Measurements from ENCODE around the gene FOXL3. TPM values are rescaled to one million over a fixed set of nuclear protein-coding genes. Genes with fewer than 3 reads are reported as not detected.
"Not testable (repeated sequence)": the region's sequence is repeated elsewhere in the genome, so short reads cannot be mapped to it uniquely, and the experiment has no call there.

FOXL3 gene
- total RNA-seq, 1 donor from 2014 or later = not detected

DNA sequence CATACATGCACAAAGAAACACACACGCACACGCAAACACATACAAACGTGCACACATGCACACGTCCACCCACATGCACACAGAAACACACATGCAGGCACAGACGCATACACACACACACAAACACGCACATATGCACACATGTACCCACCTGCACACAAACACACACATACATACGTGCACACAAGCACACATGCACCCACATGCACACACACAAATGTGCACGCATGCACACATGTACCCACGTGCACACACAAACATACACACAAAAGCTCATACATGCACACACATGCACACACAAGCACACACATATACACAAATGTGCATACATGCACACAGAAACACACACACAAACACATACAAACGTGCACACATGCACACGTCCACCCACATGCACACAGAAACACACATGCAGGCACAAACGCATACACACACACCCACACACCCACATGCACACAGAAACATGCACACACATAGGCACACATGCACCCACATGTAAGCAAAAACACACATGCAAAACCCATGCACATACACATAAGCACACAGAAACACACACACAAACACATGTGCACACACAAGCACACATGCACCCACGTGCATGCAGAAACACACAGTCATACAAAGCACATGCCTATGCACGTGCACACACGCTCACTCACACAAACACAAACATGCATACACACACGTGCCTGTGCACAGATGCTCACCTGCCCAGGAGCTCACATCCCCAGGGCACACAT is 44.8 kb downstream of the FOXL3 start:
- intact Hi-C loops (cut with micrococcal nuclease) = no loop called here
- no peaks in the 10 kb centered on the region for H3K36me3 Mint-ChIP-seq (ENCODE audit: low read depth)
- peaks cover 10% of the 10 kb centered on the region for H3K9me3 Mint-ChIP-seq
- H3K27ac Mint-ChIP-seq = no peak overlapping the region
- no peaks in the 10 kb centered on the region for H3K4me1 Mint-ChIP-seq (ENCODE audit: low read depth)
- H3K4me3 Mint-ChIP-seq = no peak overlapping the region
- DNase-seq (ENCODE audit: low spot score) = no peak
- peaks cover 1% of the 10 kb centered on the region for H3K27me3 Mint-ChIP-seq (ENCODE audit: insufficient read depth)

DNA sequence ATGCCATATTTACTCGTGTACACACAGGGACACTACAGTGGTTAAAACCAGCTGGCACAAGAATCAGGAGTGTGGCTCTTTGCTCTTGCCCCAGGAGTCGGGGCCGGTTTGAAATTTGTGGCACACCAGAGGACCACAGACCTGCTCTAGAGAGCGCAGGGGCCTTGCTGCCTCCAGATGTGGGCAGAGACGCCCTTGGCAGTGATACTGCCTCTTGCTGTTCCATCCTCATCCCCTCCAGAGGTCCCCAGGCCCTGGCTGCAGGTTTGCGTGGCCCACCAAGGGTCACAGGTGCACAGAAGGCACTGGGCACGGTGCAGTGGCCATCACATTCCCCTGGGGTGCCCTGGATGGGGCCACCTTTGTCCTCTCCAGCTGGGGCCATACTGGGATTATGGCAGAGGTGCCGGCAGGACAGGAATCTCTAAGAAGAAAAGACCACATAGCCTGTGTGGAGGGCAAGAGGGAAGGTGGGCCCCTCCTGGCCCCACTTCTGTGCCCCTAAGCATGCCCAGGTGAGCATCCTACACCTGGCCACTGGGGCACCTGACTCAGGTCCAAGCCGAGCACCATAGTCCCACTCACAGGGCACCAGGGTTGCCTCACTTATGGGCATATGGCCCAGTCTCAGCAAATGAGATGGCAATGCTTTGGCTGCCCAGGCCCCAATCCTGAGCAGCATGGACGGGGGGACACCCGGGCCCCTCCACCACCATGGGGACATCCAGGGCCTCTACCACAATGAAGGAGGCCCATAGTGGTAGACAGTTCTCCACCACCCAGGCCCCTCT is 45.6 kb downstream of the FOXL3 start:
- H3K4me3 Mint-ChIP-seq = no peak overlapping the region
- H3K4me1 Mint-ChIP-seq (ENCODE audit: low read depth) = no peaks in the 10 kb centered on the region
- peaks cover 1% of the 10 kb centered on the region for H3K27me3 Mint-ChIP-seq (ENCODE audit: insufficient read depth)
- intact Hi-C loops (cut with micrococcal nuclease) = no loop called here
- H3K9me3 Mint-ChIP-seq = peaks cover 10% of the 10 kb centered on the region
- no peak for DNase-seq (ENCODE audit: low spot score)
- H3K27ac Mint-ChIP-seq = no peak overlapping the region
- no peaks in the 10 kb centered on the region for H3K36me3 Mint-ChIP-seq (ENCODE audit: low read depth)

DNA sequence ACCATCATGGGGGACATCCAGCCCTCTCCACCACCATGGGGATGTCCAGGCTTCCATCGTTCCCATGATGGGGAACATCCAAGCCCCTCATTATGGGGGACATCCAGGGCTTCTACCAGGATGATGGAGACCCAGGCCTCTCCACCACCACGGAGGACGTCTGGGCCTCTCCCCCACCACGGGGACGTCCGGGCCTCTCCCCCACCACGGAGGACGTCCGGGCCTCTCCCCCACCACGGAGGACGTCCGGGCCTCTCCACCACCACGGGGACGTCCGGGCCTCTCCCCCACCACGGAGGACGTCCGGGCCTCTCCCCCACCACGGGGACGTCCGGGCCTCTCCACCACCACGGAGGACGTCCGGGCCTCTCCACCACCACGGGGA is 46.2 kb downstream of the FOXL3 start:
- H3K27ac Mint-ChIP-seq; H3K27me3 Mint-ChIP-seq (ENCODE audit: insufficient read depth); intact Hi-C loops (cut with micrococcal nuclease); H3K4me1 Mint-ChIP-seq (ENCODE audit: low read depth); H3K36me3 Mint-ChIP-seq (ENCODE audit: low read depth); DNase-seq (ENCODE audit: low spot score); H3K4me3 Mint-ChIP-seq: not testable (repeated sequence)
- H3K9me3 Mint-ChIP-seq = peaks cover 10% of the 10 kb centered on the region

GRCh38 chr7:336810-337566 is 47.0 kb downstream of the FOXL3 start:
- H3K4me3 Mint-ChIP-seq = no peak overlapping the region
- H3K27ac Mint-ChIP-seq = no peak overlapping the region
- H3K4me1 Mint-ChIP-seq (ENCODE audit: low read depth) = no peaks in the 10 kb centered on the region
- DNase-seq (ENCODE audit: low spot score) = no peak
- H3K27me3 Mint-ChIP-seq (ENCODE audit: insufficient read depth) = peaks cover under 1% of the 10 kb centered on the region
- H3K36me3 Mint-ChIP-seq (ENCODE audit: low read depth) = no peaks in the 10 kb centered on the region
- intact Hi-C loops (cut with micrococcal nuclease) = no loop called here
- peaks cover 10% of the 10 kb centered on the region for H3K9me3 Mint-ChIP-seq

GRCh38 chr7:337567-337951 is 47.6 kb downstream of the FOXL3 start:
- Mint-ChIP-seq H3K27me3 (ENCODE audit: insufficient read depth) (no peaks in the 10 kb centered on the region), H3K27ac (no peak overlapping the region)
- intact Hi-C loops (cut with micrococcal nuclease) = no loop called here

GRCh38 chr7:338295-339061 is 48.5 kb downstream of the FOXL3 start:
- Mint-ChIP-seq H3K4me1 (ENCODE audit: low read depth) (no peaks in the 10 kb centered on the region), H3K27ac (no peak overlapping the region), H3K36me3 (ENCODE audit: low read depth) (no peaks in the 10 kb centered on the region), H3K9me3 (peaks cover 10% of the 10 kb centered on the region), H3K4me3 (no peak overlapping the region), H3K27me3 (ENCODE audit: insufficient read depth) (no peaks in the 10 kb centered on the region)
- DNase-seq (ENCODE audit: low spot score) = no peak
- intact Hi-C loops (cut with micrococcal nuclease) = no loop called here

More at GRCh38 chr7:337567-337951, 47.6 kb downstream of the FOXL3 start:
- Mint-ChIP-seq H3K4me3 (no peak overlapping the region), H3K4me1 (ENCODE audit: low read depth) (no peaks in the 10 kb centered on the region), H3K36me3 (ENCODE audit: low read depth) (no peaks in the 10 kb centered on the region), H3K9me3 (peaks cover 10% of the 10 kb centered on the region)
- no peak for DNase-seq (ENCODE audit: low spot score)

DNA sequence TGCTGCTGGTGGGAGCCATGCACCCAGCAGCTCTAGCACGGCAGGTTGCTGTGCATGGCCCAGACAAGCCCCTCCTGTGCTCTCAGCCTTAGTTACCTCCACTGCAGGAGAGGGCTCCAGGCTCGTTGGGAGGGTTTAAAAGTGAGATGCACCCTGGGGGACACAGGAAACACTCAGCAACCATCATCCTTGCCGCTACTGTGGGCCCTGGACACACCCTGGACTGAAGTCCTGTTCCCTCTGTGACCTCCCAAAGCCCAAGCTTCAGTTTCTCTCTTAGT is 49.0 kb downstream of the FOXL3 start:
- intact Hi-C loops (cut with micrococcal nuclease) = no loop called here
- no peak overlapping the region for H3K27ac Mint-ChIP-seq
- H3K4me3 Mint-ChIP-seq = no peak overlapping the region

DNA sequence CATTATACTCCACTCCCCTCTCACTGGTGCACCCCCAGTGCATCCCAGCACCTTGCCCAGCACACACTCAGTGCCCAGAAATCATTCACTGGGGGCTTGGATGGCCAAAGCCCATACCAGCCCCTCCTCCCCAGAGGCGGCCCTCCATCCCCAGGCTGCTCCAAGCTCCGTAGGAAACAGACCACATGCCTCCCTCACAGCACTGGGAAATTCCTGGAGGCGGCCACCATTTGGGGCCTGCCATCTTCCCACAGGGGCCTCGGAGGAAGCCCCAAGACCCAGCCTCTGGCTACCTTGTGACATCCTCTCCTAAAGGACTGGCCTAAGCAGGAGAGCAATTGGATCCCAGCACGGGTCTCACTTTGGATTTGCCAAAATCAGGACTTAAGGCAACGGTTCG is 49.7 kb downstream of the FOXL3 start:
- Mint-ChIP-seq H3K36me3 (ENCODE audit: low read depth) (no peaks in the 10 kb centered on the region), H3K4me3 (no peak overlapping the region), H3K27ac (no peak overlapping the region), H3K9me3 (peaks cover 5% of the 10 kb centered on the region), H3K27me3 (ENCODE audit: insufficient read depth) (no peaks in the 10 kb centered on the region), H3K4me1 (ENCODE audit: low read depth) (no peaks in the 10 kb centered on the region)
- intact Hi-C loops (cut with micrococcal nuclease) = no loop called here
- no peak for DNase-seq (ENCODE audit: low spot score)

More for the DNA sequence above, 49.0 kb downstream of the FOXL3 start:
- no peaks in the 10 kb centered on the region for H3K36me3 Mint-ChIP-seq (ENCODE audit: low read depth)
- H3K4me1 Mint-ChIP-seq (ENCODE audit: low read depth) = no peaks in the 10 kb centered on the region
- DNase-seq (ENCODE audit: low spot score) = no peak
- peaks cover 10% of the 10 kb centered on the region for H3K9me3 Mint-ChIP-seq
- no peaks in the 10 kb centered on the region for H3K27me3 Mint-ChIP-seq (ENCODE audit: insufficient read depth)

DNA sequence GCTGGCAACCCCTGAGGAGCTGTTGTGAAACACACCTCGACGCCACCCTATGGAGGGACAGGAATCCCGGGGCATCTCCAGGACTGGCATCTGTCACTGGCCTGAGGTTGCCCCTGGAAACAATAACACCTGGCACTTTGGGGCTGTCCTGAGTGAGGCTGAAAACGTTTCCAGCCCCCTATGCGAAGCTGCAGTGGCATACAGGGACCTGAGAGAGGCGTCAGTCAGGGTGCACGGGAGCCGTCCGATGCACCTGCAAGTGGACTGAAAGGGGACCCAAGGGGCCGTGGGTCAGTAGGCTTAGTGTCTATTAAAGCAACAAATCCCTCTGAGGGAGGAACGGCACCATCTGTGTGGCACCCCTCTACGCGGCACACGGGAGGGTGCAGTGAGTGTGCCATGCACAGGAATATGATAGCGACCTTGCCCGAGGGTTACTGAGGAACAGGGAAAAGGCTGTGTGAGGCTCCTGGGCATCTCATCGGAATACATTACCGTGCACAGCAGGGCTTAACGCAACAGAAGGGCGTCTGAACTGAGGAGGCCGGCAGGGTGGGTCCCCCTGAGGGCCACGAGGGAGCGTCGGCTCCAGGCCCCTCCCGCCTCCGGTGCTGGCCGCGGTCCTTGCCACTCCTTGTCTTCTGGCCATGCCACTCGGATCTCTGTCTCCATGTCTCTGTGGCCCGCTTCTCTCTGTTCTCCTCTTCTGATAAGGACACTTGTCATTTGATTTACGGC is 50.4 kb downstream of the FOXL3 start:
- Mint-ChIP-seq H3K9me3 (no peaks in the 10 kb centered on the region), H3K4me3 (no peak overlapping the region), H3K27ac (no peak overlapping the region), H3K27me3 (ENCODE audit: insufficient read depth) (no peaks in the 10 kb centered on the region), H3K36me3 (ENCODE audit: low read depth) (no peaks in the 10 kb centered on the region), H3K4me1 (ENCODE audit: low read depth) (no peaks in the 10 kb centered on the region)
- intact Hi-C loops (cut with micrococcal nuclease) = no loop called here
- DNase-seq (ENCODE audit: low spot score) = no peak

Other genes with a start within 250 kb of the FOXL3 start
- gene FAM20C, start 97.6 kb upstream of the FOXL3 start, total RNA-seq = 0.15 and 0.34 TPM in 2 replicates
- 8.5 and 8.8 TPM in 2 replicates for gene PDGFA, start 229.7 kb downstream of the FOXL3 start, total RNA-seq